SH-SY5Y (cell line): ENCODE results near the gene WDR48.

ENCODE experiments used
- GATA2 ChIP-seq: IDR thresholded peaks from 2 replicates; pipeline ENCODE4 v1.6.1; 2011; ENCODE audit warnings: mild to moderate bottlenecking, low read depth, low read length
- GATA3 ChIP-seq: IDR thresholded peaks from 2 replicates; pipeline ENCODE4 v1.6.1; 2011; ENCODE audit warnings: low read depth, mild to moderate bottlenecking, low read length, moderate library complexity

WDR48 gene

GRCh38 chr3:39112535-39112934 is 60.7 kb downstream of the WDR48 start:
- TF ChIP-seq GATA2: no peak
- no peak for TF ChIP-seq GATA3

DNA sequence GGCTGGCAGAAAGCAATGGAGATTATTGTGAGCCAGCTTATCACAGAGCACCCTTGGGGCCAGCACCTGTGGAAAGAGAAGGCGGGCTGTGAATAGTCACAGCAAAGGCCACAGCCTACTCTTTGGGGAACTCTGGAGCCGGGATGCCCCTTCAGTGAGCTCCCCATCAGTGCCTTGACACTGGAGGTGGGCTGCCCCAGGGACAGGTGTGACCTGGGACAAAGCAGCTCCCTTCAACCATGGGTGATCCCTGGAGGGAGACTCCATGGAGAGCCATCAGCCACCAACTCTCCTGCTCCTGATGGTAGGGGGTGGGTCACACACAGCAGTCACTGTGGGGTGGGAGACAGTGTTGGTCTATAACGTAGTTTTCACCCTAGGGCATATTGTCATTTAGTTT is 61.5 kb downstream of the WDR48 start:
- TF ChIP-seq GATA2: no peak

GRCh38 chr3:39114456-39114855 is 62.6 kb downstream of the WDR48 start:
- TF ChIP-seq GATA2 (no peak), GATA3 (no peak)

- TF ChIP-seq GATA2 (no peak), GATA3 (no peak)
These were observed 64.1 kb downstream of the WDR48 start for GRCh38 chr3:39115870-39116269.

- TF ChIP-seq GATA2: no peak
- TF ChIP-seq GATA3: no peak
These were observed 66.3 kb downstream of the WDR48 start for GRCh38 chr3:39118079-39118478.

DNA sequence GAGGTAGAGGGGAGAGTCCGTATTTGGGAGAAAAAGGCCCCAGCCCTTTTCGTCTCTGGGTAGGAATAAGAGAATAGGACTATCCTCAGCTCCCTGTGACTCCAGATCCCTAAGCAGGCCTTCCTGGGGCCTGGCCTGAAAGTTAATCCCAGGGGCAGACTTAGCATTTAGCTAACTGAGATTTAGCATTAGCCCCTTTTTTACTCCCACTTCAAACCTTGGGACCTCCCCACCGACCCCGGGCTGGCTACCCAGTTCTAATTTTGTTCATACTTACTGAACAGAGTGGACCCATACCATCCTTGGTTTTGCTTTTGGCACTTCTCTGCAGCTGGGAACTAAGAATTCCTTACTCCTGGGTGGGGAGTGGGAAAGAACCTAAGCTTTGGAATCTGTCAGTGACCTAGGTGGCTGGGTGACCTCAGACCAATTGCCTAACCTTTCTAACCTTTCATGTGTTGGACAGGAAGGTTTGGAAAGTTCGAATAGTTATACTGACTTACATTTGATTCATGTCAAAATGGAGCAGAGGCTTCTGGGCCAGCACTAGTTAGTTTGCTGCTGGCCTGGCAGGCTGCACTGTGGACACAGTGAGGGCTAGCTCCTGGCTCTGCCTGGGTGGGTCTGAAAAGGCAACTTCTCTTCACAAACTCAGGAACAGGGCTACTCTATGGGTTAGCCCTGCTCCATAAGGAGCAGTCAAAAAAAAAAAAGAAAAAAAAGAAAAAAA is 67.3 kb downstream of the WDR48 start:
- TF ChIP-seq GATA2 (no peak), GATA3 (no peak)

DNA sequence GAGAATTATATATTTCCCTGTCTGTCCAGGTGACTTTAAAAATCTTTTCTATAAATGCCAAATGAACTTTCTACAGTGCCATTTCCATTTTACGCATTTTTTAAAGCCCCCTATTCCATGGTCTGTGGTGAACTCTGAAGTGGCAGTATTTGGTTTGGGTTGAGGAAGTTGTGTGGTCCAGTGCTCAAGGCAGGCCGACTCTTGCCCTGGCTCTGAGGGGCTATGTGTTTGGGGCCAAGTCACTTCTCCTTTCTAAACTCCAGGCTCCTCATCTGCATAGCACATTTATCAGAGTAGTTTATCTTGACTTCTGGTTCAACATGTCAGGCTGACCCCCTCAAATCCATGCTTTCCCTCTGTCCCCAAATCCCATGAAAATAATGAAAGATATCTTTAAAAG is 69.8 kb downstream of the WDR48 start:
- TF ChIP-seq GATA2: no peak

- TF ChIP-seq GATA2 (no peak), GATA3 (no peak)
These were observed 71.0 kb downstream of the WDR48 start for GRCh38 chr3:39122813-39123212.

GRCh38 chr3:39124876-39125840 is 73.3 kb downstream of the WDR48 start:
- TF ChIP-seq GATA2 (no peak), GATA3 (no peak)

DNA sequence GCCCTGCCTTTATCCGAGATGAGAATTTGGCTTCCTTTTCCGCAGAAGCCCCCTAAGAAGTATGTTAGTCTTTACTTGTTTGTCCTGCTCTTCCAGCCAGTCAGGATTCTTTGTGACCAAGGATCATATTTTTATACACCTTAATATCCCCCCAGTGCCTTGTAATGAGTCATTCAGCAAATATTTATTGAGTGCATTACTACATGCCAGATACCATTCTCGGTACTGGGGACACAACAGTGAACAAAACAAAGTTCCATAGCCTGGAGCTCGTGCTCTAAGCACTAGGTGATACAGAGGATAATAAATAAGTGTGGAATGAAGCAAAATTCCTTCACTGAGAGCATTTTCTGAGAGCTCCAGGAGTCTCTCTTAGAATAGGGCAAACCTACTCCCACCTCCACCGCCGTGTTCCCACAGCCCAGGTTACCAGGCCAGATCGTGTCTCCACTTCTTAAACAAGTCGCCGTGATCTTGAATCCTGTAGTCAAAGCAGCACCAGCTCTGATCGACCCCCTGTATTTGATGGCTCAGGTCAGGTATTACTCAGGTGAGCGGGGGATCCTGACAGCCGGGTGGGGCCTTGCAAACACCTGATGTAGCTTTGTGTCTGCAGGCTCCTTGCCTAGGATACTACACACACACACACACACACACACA is 74.2 kb downstream of the WDR48 start:
- TF ChIP-seq GATA3 (no peak), GATA2 (no peak)

DNA sequence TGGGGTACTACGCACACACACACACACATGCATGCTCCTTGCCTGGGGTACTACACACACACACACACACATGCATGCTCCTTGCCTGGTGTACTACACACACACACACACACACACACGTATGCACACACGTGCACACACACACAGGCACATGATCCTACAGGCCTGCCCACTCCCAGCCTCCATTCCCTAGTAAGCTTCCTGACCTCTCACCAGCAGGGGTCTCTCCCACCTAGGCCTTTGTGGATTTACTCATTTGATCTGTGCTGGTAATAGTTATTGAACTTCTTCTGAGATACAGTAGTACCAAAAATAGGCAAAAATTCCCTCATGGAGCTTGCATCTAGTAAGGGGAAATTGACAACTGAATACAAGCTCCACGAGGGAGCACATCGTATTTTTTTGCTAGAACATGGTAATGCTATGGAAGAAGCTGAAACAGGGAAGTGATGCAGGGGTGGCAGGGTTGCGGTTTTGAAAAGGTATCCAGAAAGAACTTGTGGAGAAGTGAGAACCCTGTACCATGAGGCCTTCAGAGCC is 74.8 kb downstream of the WDR48 start:
- TF ChIP-seq GATA2 (no peak), GATA3 (no peak)

DNA sequence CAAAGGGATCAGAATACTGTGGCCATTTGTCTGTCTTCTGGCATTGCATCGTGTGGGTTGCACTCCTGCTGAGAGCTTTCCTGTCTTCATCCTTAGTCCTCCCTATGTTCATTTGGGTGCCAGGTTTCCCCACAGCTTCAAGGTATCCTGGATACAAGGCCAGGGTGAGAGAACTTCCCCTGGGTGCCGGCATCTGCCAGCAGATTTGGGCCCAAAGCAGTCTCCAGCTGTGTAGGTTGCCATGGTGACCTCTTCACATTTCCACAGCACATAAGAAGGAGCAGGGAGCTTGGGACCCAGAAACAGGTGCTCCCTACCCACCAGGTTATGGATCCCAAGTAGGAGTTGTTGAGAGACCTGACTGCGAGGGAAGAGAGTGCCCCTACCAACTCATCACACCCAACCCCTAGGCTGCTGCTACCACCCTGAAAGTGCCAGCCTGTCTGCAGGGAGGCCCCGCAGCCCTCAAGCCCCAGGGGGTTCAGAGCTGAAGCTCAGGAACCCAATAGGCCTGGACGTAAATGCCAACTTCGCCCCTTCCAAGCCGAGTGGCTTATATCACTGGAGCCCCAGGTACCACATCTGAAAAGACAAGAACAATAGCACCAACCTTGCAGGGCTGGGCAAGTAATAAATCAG is 75.6 kb downstream of the WDR48 start:
- TF ChIP-seq GATA2 (no peak), GATA3 (no peak)

DNA sequence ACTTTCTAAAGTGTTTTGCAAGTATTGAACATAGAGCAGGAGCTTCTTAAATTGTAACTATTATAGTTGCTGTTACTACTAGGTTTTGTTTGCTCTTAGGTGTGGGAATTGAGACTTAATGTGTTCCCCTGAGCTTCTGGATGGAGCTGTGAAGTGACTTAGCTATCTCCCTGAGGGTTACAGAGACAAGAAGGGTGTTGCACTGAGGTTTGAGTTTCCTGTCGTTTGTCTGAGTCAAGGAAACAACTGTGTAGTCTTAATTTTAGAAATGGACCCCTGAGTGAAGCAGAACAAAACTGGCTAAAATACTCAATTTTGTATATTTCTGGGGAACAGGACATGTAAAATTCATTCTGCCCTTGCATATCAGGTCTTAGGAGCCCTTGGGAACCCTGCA is 76.1 kb downstream of the WDR48 start:
- TF ChIP-seq GATA2: no peak
- no peak for TF ChIP-seq GATA3

- TF ChIP-seq GATA2 (no peak), GATA3 (no peak)
These were observed 77.1 kb downstream of the WDR48 start for GRCh38 chr3:39128951-39129350.
